Measurements from ENCODE around the gene MCM8.
"Not testable (repeated sequence)": the region's sequence is repeated elsewhere in the genome, so short reads cannot be mapped to it uniquely, and the experiment has no call there.

MCM8 gene

GRCh38 chr20:6014017-6014416 is 63.6 kb downstream of the MCM8 start:
- Histone ChIP-seq H3K36me3 (ENCODE audit: control insufficient read depth in 5 of 5, insufficient read depth in 5 of 5, low read length in 5 of 5) (peaks cover 36 to 45% (median 43%) of the 10 kb centered on the region in 5 donors), H3K27ac (ENCODE audit: low read depth, low read length) (peak overlapping the region; percentile 18)

DNA sequence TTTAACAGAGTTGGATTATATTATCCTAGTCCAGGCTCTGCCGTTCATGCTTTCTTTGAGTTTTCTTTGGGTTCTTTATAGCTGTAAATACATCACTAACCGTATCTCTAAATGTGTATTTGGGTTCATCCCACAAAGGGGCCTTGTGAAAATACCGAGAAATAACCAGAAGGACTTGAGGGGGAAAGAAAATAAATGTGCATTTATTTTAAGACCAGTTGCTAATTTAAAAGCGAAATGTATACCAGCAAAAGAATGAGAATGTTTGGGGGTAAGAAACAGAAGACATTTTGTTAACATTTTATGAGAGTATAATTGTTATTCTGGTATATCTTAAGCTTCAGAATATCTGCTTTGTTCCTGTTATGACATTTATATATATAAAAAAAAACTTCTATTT is 64.5 kb downstream of the MCM8 start:
- H3K27ac ChIP-seq (ENCODE audit: low read depth, low read length): no peak overlapping the region

More at GRCh38 chr20:6014017-6014416, 63.6 kb downstream of the MCM8 start:
- Histone ChIP-seq H3K9ac (ENCODE audit: low read length in 5 of 5) (peak overlapping the region in 1 of 5 donors; percentile 13), H3K27me3 (ENCODE audit: control insufficient read depth in 5 of 5, insufficient read depth in 4 of 5, low read length in 5 of 5) (no peaks in the 10 kb centered on the region), H3K4me3 (ENCODE audit: low read depth in 1 of 5, low read length in 5 of 5) (no peak overlapping the region), H3K9me3 (ENCODE audit: control insufficient read depth in 5 of 5, low read length in 5 of 5) (no peaks in the 10 kb centered on the region), H3K4me1 (ENCODE audit: control insufficient read depth in 5 of 5, insufficient read depth in 5 of 5, low read length in 5 of 5) (peaks cover 0 to 30% (median 4%) of the 10 kb centered on the region in 5 donors)

DNA sequence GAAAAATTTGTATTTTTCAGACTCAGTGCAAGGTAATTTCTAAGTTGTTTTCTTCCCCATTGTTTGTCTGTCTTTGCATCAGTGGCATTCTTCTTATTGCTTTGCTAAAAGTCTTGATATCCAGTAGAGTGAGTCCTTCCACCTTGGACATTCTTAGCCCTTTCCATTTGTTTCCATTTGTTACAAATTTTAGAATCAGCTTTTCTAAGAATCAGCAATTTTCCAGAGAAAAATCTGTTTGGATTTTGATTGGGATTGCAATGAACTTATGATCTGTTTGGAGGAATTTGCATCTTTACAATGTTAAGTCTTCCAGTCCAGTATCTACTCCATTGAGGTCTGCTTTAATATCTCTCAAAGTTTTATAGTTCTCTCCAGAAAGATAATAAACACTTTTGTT is 67.0 kb downstream of the MCM8 start:
- no peak overlapping the region for H3K27ac ChIP-seq (ENCODE audit: low read depth, low read length)
- peaks cover 0 to 16% (median 0%) of the 10 kb centered on the region in 5 donors for H3K4me1 ChIP-seq (ENCODE audit: control insufficient read depth in 5 of 5, insufficient read depth in 5 of 5, low read length in 5 of 5)
- H3K27me3 ChIP-seq (ENCODE audit: control insufficient read depth in 5 of 5, insufficient read depth in 4 of 5, low read length in 5 of 5): no peaks in the 10 kb centered on the region
- H3K4me3 ChIP-seq (ENCODE audit: low read depth in 1 of 5, low read length in 5 of 5): no peak overlapping the region
- no peaks in the 10 kb centered on the region for H3K9me3 ChIP-seq (ENCODE audit: control insufficient read depth in 5 of 5, low read length in 5 of 5)
- no peak overlapping the region for H3K9ac ChIP-seq (ENCODE audit: low read length in 5 of 5)
- peaks cover 19 to 27% (median 20%) of the 10 kb centered on the region in 5 donors for H3K36me3 ChIP-seq (ENCODE audit: control insufficient read depth in 5 of 5, insufficient read depth in 5 of 5, low read length in 5 of 5)

More for the DNA sequence above, 64.5 kb downstream of the MCM8 start:
- H3K36me3 ChIP-seq (ENCODE audit: control insufficient read depth in 5 of 5, insufficient read depth in 5 of 5, low read length in 5 of 5): peaks cover 33 to 42% (median 40%) of the 10 kb centered on the region in 5 donors
- no peaks in the 10 kb centered on the region for H3K27me3 ChIP-seq (ENCODE audit: control insufficient read depth in 5 of 5, insufficient read depth in 4 of 5, low read length in 5 of 5)
- no peaks in the 10 kb centered on the region for H3K9me3 ChIP-seq (ENCODE audit: control insufficient read depth in 5 of 5, low read length in 5 of 5)
- no peak overlapping the region for H3K9ac ChIP-seq (ENCODE audit: low read length in 5 of 5)
- H3K4me3 ChIP-seq (ENCODE audit: low read depth in 1 of 5, low read length in 5 of 5): no peak overlapping the region
- peaks cover 0 to 22% (median 3%) of the 10 kb centered on the region in 5 donors for H3K4me1 ChIP-seq (ENCODE audit: control insufficient read depth in 5 of 5, insufficient read depth in 5 of 5, low read length in 5 of 5)

- Histone ChIP-seq H3K9me3 (ENCODE audit: control insufficient read depth in 5 of 5, low read length in 5 of 5) (no peaks in the 10 kb centered on the region), H3K27me3 (ENCODE audit: control insufficient read depth in 5 of 5, insufficient read depth in 4 of 5, low read length in 5 of 5) (no peaks in the 10 kb centered on the region), H3K9ac (ENCODE audit: low read length in 5 of 5) (no peak overlapping the region), H3K4me3 (ENCODE audit: low read depth in 1 of 5, low read length in 5 of 5) (no peak overlapping the region), H3K27ac (ENCODE audit: low read depth, low read length) (no peak overlapping the region), H3K36me3 (ENCODE audit: control insufficient read depth in 5 of 5, insufficient read depth in 5 of 5, low read length in 5 of 5) (peaks cover 17 to 30% (median 20%) of the 10 kb centered on the region in 5 donors), H3K4me1 (ENCODE audit: control insufficient read depth in 5 of 5, insufficient read depth in 5 of 5, low read length in 5 of 5) (peaks cover 0 to 16% (median 0%) of the 10 kb centered on the region in 5 donors)
These were observed 67.4 kb downstream of the MCM8 start for GRCh38 chr20:6017880-6018279.

- no peak overlapping the region for H3K27ac ChIP-seq (ENCODE audit: low read depth, low read length)
- no peak overlapping the region for H3K9ac ChIP-seq (ENCODE audit: low read length in 5 of 5)
- peaks cover 23 to 39% (median 30%) of the 10 kb centered on the region in 5 donors for H3K36me3 ChIP-seq (ENCODE audit: control insufficient read depth in 5 of 5, insufficient read depth in 5 of 5, low read length in 5 of 5)
- no peak overlapping the region for H3K4me3 ChIP-seq (ENCODE audit: low read depth in 1 of 5, low read length in 5 of 5)
- H3K9me3 ChIP-seq (ENCODE audit: control insufficient read depth in 5 of 5, low read length in 5 of 5): peaks cover 0 to 2% (median 0%) of the 10 kb centered on the region in 5 donors
- no peaks in the 10 kb centered on the region for H3K27me3 ChIP-seq (ENCODE audit: control insufficient read depth in 5 of 5, insufficient read depth in 4 of 5, low read length in 5 of 5)
- H3K4me1 ChIP-seq (ENCODE audit: control insufficient read depth in 5 of 5, insufficient read depth in 5 of 5, low read length in 5 of 5): peaks cover 0 to 13% (median 11%) of the 10 kb centered on the region in 5 donors
These were observed 74.3 kb downstream of the MCM8 start for GRCh38 chr20:6024768-6025167.

GRCh38 chr20:6026051-6026450 is 75.6 kb downstream of the MCM8 start:
- no peak overlapping the region for H3K4me3 ChIP-seq (ENCODE audit: low read depth in 1 of 5, low read length in 5 of 5)
- no peak overlapping the region for H3K27ac ChIP-seq (ENCODE audit: low read depth, low read length)
- no peak overlapping the region for H3K9ac ChIP-seq (ENCODE audit: low read length in 5 of 5)
- no peaks in the 10 kb centered on the region for H3K27me3 ChIP-seq (ENCODE audit: control insufficient read depth in 5 of 5, insufficient read depth in 4 of 5, low read length in 5 of 5)
- peaks cover 0 to 2% (median 0%) of the 10 kb centered on the region in 5 donors for H3K9me3 ChIP-seq (ENCODE audit: control insufficient read depth in 5 of 5, low read length in 5 of 5)
- H3K4me1 ChIP-seq (ENCODE audit: control insufficient read depth in 5 of 5, insufficient read depth in 5 of 5, low read length in 5 of 5): peaks cover 0 to 19% (median 15%) of the 10 kb centered on the region in 5 donors
- peaks cover 21 to 39% (median 30%) of the 10 kb centered on the region in 5 donors for H3K36me3 ChIP-seq (ENCODE audit: control insufficient read depth in 5 of 5, insufficient read depth in 5 of 5, low read length in 5 of 5)

DNA sequence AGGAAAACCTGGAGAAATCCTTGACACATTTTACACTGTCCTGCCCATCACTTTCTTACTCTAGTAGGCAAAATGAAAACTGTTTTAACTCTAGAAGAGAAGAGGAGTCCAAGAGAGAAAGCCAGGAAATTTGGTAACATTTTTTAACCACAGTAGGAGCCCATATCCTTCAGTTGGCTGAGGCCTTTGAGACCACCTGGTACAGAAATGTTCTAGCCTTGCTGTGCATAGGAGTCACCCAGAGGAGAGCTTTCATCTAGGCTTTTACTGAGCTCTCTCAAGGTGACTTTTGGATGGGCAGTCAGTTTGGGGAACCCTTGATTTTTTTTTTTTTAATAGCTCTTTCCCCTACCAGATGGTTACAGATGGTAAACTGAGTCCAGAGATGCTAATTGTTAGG is 78.4 kb downstream of the MCM8 start:
- H3K4me3 ChIP-seq (ENCODE audit: low read depth in 1 of 5, low read length in 5 of 5): no peak overlapping the region
- H3K36me3 ChIP-seq (ENCODE audit: control insufficient read depth in 5 of 5, insufficient read depth in 5 of 5, low read length in 5 of 5): peaks cover 23 to 34% (median 31%) of the 10 kb centered on the region in 5 donors
- H3K27me3 ChIP-seq (ENCODE audit: control insufficient read depth in 5 of 5, insufficient read depth in 4 of 5, low read length in 5 of 5): no peaks in the 10 kb centered on the region
- peaks cover 0 to 2% (median 0%) of the 10 kb centered on the region in 5 donors for H3K9me3 ChIP-seq (ENCODE audit: control insufficient read depth in 5 of 5, low read length in 5 of 5)
- H3K9ac ChIP-seq (ENCODE audit: low read length in 5 of 5): no peak overlapping the region
- H3K4me1 ChIP-seq (ENCODE audit: control insufficient read depth in 5 of 5, insufficient read depth in 5 of 5, low read length in 5 of 5): peaks cover 0 to 19% (median 15%) of the 10 kb centered on the region in 5 donors
- peak overlapping the region; percentile 31 for H3K27ac ChIP-seq (ENCODE audit: low read depth, low read length)

GRCh38 chr20:6029538-6029937 is 79.1 kb downstream of the MCM8 start:
- H3K27me3 ChIP-seq (ENCODE audit: control insufficient read depth in 5 of 5, insufficient read depth in 4 of 5, low read length in 5 of 5): no peaks in the 10 kb centered on the region
- H3K27ac ChIP-seq (ENCODE audit: low read depth, low read length): peak overlapping the region; percentile 31
- H3K9ac ChIP-seq (ENCODE audit: low read length in 5 of 5): no peak overlapping the region
- H3K9me3 ChIP-seq (ENCODE audit: control insufficient read depth in 5 of 5, low read length in 5 of 5): peaks cover 0 to 2% (median 0%) of the 10 kb centered on the region in 5 donors
- H3K4me3 ChIP-seq (ENCODE audit: low read depth in 1 of 5, low read length in 5 of 5): no peak overlapping the region
- peaks cover 24 to 35% (median 33%) of the 10 kb centered on the region in 5 donors for H3K36me3 ChIP-seq (ENCODE audit: control insufficient read depth in 5 of 5, insufficient read depth in 5 of 5, low read length in 5 of 5)
- H3K4me1 ChIP-seq (ENCODE audit: control insufficient read depth in 5 of 5, insufficient read depth in 5 of 5, low read length in 5 of 5): peaks cover 0 to 19% (median 17%) of the 10 kb centered on the region in 5 donors

DNA sequence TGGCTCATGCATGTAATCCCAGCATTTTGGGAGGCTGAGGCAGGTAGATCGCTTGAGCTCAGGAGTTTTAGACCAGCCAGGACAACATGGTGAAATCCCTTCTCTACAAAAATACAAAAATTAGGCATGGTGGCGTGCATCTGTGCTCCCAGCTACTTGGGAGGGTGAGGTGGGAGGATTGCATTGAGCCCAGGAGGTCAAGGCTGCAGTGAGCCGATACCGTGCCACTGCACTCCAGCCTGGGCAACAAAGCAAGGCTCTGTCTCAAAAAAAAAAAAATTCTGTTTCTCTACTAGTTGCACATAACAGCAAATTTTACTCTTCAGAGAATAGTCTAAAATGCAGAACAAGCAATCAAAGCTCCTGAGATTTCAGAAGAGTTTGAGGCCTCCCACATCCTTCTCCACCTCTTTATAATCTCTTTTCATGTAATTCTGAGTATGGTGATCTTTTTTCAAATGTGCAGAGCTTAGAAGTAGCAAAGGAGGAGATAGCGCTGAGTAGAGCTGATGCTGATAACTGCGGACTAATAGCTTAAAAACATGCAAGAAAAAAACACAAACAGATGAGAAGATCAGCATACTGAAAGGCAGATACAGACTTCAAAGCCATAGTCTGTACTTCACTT is 80.1 kb downstream of the MCM8 start:
- Histone ChIP-seq H3K36me3 (ENCODE audit: control insufficient read depth in 5 of 5, insufficient read depth in 5 of 5, low read length in 5 of 5) (peaks cover 25 to 38% (median 30%) of the 10 kb centered on the region in 5 donors), H3K4me1 (ENCODE audit: control insufficient read depth in 5 of 5, insufficient read depth in 5 of 5, low read length in 5 of 5) (peaks cover 0 to 19% (median 17%) of the 10 kb centered on the region in 5 donors)

DNA sequence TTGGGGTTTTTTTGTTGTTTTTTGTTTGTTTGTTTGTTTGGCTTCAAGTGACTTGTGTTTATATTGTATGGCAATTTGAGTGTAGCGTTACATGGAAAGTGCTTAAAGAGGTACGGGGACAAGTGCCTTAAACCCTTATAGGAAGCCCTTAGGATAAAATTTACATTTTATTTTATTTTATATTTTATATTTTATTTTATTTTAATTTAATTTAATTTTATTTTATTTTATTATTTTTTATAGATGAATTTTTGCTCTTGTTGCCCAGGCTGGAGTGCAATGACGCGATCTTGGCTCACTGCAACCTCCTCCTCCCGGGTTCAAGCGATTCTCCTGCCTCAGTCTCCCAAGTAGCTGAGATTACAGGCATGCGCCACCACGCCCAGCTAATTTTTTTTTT is 82.5 kb downstream of the MCM8 start:
- not testable (repeated sequence) for H3K4me3 ChIP-seq (ENCODE audit: low read depth in 1 of 5, low read length in 5 of 5); H3K9ac ChIP-seq (ENCODE audit: low read length in 5 of 5); H3K27ac ChIP-seq (ENCODE audit: low read depth, low read length); H3K27me3 ChIP-seq (ENCODE audit: control insufficient read depth in 5 of 5, insufficient read depth in 4 of 5, low read length in 5 of 5); H3K9me3 ChIP-seq (ENCODE audit: control insufficient read depth in 5 of 5, low read length in 5 of 5)
- Histone ChIP-seq H3K4me1 (ENCODE audit: control insufficient read depth in 5 of 5, insufficient read depth in 5 of 5, low read length in 5 of 5) (peaks cover 0 to 19% (median 17%) of the 10 kb centered on the region in 5 donors), H3K36me3 (ENCODE audit: control insufficient read depth in 5 of 5, insufficient read depth in 5 of 5, low read length in 5 of 5) (peaks cover 32 to 54% (median 39%) of the 10 kb centered on the region in 5 donors)

More for the DNA sequence above, 80.1 kb downstream of the MCM8 start:
- Histone ChIP-seq H3K27me3 (ENCODE audit: control insufficient read depth in 5 of 5, insufficient read depth in 4 of 5, low read length in 5 of 5) (no peaks in the 10 kb centered on the region), H3K9ac (ENCODE audit: low read length in 5 of 5) (no peak overlapping the region), H3K27ac (ENCODE audit: low read depth, low read length) (peak overlapping the region; percentile 26), H3K9me3 (ENCODE audit: control insufficient read depth in 5 of 5, low read length in 5 of 5) (no peaks in the 10 kb centered on the region), H3K4me3 (ENCODE audit: low read depth in 1 of 5, low read length in 5 of 5) (no peak overlapping the region)

Measured in subcutaneous abdominal adipose tissue (tissue), 5 donors.